H7 (cell line): ENCODE data around the gene C3orf33. TPM values are rescaled to one million over a fixed set of nuclear protein-coding genes. Genes with fewer than 3 reads are reported as not detected.
"Not testable (repeated sequence)": the region's sequence is repeated elsewhere in the genome, so short reads cannot be mapped to it uniquely, and the experiment has no call there.

Experiments
- DNase-seq: peaks from one replicate; pipeline ENCODE4 v3.0.0; 2012
- H3K27me3 ChIP-seq: 2 replicates; pipeline ENCODE4 v1.6.0; 2011; ENCODE audit warnings: mild to moderate bottlenecking, low read length; ENCODE audit not compliant: control insufficient read depth, insufficient read depth
- H3K36me3 ChIP-seq: replicated peaks from 2 replicates; pipeline ENCODE4 v1.5.1; 2011; ENCODE audit warnings: low read length; ENCODE audit not compliant: control insufficient read depth, insufficient read depth
- H3K4me3 ChIP-seq: 2 replicates; pipeline ENCODE4 v1.5.1; 2011; ENCODE audit warnings: low read depth, mild to moderate bottlenecking, control low read depth, low read length, moderate library complexity; ENCODE audit not compliant: insufficient read depth
- total RNA-seq: library from RNA; depleted of rRNA; stranded (reverse); fragments of >200 nt; shearing (Covaris generic); gene quantifications from 2 replicates; pipeline ENCODE4 v1.2.3, GENCODE V29; 2014; rRNA removed

Gene C3orf33, protein sequence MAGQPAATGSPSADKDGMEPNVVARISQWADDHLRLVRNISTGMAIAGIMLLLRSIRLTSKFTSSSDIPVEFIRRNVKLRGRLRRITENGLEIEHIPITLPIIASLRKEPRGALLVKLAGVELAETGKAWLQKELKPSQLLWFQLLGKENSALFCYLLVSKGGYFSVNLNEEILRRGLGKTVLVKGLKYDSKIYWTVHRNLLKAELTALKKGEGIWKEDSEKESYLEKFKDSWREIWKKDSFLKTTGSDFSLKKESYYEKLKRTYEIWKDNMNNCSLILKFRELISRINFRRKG
- 1.9 and 2.9 TPM in 2 replicates for total RNA-seq

DNA sequence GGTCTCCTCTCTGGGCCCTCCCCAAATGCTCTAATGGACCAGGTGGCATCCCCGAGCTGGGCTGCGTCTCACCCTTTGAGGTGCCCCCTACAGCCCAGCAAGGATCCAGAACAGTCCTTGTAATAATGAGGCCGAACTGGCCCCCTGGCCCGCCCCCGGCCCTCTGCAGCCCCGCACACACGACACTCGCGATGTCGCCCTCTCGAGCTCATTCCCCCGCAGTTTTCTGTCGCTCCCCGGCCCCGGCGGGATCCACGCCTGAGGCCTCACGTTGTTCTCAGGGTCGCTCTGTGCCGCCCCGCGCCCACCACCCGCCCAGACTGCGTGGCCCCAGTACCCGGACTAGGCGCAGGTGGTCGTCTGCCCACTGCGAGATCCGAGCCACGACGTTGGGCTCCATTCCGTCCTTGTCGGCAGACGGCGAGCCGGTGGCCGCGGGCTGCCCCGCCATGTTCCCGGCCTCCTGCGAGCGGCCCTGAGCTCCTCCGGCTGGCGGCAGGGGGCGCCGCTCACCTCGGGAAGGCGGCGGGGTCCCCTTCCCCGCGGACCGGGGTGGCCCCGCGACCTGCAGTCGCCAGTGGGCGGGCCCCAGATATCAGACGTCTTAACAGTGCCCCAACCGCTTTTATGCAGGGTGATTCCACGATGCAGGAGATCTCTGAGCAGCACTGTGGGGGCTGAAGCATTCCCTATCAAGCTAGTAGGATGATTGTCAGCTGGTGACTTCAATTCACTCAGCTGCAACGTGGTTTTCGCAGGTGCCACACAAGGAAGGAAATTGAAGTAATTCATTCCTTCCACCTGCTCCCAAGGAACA is at the start of gene C3orf33:
C3orf33 (minus strand) TSS at position 477 of the 817 bp plus-strand sequence; CDS start at position 451, 26 bp downstream.
- no peaks in the 10 kb centered on the region for H3K27me3 ChIP-seq
- H3K4me3 ChIP-seq = peak within 1 kb of the TSS; percentile 72
- peak; percentile 94 for DNase-seq
- no peaks in the 10 kb centered on the region for H3K36me3 ChIP-seq

DNA sequence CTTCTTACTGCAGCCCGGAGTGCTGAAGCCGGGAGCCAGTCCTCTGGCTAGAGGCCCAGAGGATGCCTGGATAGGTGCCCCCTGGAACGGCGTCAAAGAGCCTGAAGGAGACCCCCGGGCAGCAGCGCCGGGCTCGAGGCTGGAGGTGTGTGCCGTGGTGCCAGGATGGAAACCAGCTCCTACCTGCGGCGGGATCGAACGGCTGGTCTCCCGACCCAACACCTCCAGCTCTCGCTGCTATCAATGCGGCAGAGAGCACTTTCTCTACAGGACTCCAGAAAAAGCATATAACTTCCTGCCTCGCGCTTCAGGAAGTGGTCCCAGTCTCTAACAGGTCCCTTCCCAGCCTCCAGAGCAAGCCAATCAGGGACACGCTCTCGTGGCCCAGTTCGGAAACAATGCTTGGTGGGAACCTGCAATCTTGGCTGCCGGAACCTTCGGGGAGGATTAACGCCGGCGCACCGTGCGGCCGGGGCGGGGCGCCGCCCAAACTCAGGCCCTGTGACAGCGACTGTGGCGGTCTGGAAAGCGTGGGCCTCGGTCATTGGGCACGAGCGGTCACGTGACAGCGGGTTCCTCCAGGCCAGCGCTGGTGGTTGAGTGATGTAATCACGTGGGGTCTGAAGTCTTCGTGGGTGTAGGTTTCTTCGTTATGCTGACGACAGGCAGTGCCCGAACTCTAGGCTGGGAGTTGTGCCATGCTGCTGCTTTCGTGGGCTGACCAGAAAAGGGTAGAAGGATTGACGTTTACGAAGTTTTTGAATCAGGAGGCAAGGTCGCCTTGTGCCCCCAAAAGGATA is 48.3 kb upstream of the C3orf33 start, which contains the start of gene SLC33A1:
SLC33A1 (minus strand) TSS at position 287 of the 800 bp plus-strand sequence. CDS start 430 bp downstream, outside the sequence.
- peak; percentile 97 for DNase-seq
- no peaks in the 10 kb centered on the region for H3K27me3 ChIP-seq
- H3K36me3 ChIP-seq = no peaks in the 10 kb centered on the region
- H3K4me3 ChIP-seq = peak within 1 kb of the TSS; percentile 89

DNA sequence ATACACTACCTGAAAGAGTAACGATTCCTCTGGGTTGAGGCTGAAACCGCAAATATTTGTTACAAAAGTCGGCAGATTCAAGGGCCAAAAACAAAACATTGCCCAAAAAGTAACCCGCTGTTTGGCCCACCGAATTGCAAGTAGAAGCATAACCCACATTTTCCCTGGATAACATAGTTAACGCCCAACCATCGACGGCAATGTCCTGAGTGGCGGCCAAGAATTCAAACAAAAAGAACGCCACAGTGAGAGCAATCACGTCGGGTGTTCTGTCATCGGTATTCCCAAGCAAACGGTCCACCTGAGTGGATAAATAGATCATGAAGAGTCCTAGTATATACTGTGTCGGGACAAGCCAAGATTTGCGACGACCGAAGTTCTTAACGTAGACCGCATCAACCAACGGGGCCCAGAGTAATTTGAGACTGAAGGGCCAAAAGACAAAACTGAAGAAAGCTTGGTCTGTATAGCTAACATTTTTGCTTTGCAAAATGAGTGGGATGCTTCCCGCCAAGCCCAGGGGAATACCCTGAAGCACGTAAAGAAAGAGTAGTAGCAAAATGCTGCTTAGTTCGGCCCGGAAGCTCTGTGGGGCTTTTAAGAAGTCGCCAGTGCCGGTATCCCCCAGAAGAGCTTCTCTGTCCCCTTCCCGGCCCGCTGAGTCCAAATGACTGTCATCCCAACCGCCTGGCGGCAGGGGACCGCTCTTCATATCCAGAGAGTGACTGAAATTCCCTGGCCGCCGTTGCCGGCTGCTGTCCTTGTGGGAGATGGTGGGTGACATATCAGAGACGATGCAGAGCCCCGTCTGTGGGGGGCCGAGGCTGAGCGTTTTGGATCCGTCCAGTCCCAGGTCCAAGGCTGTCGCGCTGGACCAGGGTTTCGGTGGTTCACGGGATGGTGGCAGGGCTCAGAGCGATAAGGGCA is 47.4 kb upstream of the C3orf33 start:
- H3K36me3 ChIP-seq = no peaks in the 10 kb centered on the region
- DNase-seq = no peak
- peak overlapping the region; percentile 89 for H3K4me3 ChIP-seq
- no peaks in the 10 kb centered on the region for H3K27me3 ChIP-seq

DNA sequence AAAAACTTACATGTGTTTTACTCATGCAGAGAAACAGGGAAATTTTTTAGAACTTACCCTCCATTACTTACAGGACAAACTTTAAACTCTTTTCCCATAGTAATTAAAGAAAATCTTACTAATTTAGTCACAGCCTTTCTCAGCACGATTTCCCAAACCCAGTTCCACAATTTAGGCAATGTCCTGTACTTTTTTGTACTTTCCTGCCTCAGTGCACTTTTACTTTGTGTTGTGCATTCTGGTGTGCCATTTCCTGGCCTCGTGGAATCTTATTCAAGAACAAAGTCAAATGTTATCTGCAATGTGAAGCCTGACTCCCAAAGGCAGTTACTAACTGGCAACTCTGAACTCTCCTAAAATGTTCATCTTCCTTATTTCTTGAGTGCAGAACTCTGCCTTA is 46.3 kb upstream of the C3orf33 start:
- DNase-seq = no peak
- H3K36me3 ChIP-seq = no peaks in the 10 kb centered on the region
- peak overlapping the region; percentile 89 for H3K4me3 ChIP-seq
- no peaks in the 10 kb centered on the region for H3K27me3 ChIP-seq

DNA sequence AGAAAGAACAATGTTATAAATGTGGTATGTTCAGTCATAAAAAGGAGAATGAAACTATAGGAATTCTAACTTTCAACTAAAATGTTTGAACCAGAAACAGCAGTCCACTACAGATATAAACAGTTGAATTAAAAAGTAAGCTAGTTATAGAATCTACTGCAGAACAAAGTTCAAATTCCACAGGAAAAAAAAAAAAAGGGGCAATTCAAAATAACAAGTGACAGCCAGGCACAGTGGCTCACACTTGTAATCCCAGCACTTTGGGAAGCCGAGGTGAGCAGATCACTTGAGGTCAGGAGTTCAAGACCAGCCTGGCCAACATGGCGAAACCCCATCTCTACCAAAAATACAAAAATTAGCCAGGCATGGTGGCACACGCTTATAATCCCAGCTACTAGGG is 43.3 kb upstream of the C3orf33 start:
- not testable (repeated sequence) for DNase-seq, H3K27me3 ChIP-seq, H3K36me3 ChIP-seq, H3K4me3 ChIP-seq

DNA sequence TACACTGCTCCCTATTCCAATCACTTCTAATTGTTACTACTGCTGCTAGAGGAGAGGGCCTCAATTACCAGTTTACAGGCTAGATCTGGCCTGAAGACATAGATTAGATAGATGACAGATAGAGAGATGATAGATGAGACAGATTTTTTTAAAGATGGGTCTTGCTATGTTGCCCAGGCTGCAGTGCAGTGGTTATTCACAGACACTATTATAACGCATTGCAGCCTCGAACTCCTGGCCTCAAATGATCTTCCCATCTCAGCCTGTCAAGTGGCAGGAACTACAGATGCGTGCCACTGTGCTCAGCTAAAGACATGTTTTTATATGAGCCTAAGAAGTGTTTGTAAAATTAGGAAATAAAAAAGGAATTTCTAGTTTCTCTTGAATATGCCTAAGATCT is 41.9 kb upstream of the C3orf33 start:
- Histone ChIP-seq H3K27me3 (no peaks in the 10 kb centered on the region), H3K36me3 (no peaks in the 10 kb centered on the region), H3K4me3 (no peak overlapping the region)
- DNase-seq = no peak

DNA sequence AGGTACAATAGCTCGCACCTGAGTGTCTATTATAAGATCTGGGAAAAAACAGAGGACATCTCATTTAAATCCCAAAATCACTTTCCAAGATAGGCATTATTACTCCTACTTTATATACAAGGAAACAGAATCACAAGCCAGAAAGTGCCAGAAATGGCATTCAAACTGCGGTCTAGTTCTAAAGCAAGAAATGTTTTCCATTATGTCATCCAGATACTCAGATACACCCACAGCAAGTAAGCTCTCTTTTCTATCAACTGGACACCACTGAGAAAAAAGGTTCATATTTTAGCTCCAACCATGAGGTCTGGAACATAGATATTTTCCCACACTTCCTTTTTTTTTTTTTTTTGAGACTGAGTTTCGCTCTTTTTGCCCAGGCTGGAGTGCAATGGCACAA is 40.0 kb upstream of the C3orf33 start:
- no peaks in the 10 kb centered on the region for H3K36me3 ChIP-seq
- H3K27me3 ChIP-seq = no peaks in the 10 kb centered on the region
- no peak overlapping the region for H3K4me3 ChIP-seq
- DNase-seq = no peak

DNA sequence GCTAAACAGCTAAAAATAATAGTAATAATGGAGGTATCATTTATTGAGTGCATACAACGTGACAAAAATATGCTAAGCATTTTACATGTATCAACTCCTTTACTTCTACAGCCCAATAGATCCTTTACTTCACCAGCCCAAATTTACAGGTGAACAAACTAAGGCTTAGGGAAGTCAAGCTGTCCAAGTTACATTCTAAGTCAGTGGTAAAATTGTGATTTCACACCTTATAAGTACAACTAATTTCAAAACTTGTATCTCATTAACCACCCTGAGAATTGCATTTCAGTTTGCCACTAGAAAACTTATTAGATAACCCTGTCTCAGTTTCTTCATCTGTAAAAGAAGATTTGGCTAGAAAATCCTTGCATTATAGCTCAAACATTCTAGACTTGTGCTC is 37.5 kb upstream of the C3orf33 start:
- Histone ChIP-seq H3K36me3 (no peaks in the 10 kb centered on the region), H3K4me3 (no peak overlapping the region), H3K27me3 (no peaks in the 10 kb centered on the region)
- no peak for DNase-seq

DNA sequence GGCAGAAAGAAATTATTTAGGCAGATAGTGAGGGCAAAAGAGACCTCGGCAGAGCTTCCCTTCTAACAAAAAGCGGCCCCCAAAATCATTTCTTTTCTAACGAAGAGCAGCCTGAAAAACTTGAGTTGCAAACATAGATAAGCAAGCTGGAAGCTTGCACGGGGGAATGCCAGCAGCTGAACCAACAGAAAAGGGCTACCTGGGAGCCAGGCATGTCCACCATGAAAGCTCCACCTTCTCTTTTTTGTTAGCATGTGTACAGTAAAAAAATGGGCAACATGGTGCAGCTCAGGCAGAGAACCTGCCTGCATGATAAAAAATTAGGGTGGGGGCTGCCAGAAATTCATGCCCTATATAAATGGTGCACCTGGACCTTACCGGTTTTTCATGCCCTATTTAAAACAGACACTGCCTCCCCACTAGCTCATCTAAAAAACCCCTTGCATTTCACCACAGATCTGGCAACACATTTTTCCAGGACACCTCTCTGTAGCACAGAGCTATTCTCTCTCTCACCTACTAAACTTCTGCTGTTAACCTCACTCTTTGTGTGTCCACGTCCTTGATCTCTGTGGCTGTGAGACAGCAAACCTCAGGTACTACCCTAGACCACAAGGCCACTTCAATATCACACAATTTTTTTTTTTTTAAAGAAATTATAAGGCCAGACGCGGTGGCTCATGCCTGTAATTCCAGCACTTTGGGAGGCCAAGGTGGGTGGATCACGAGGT is 29.4 kb upstream of the C3orf33 start:
- Histone ChIP-seq H3K4me3 (no peak overlapping the region), H3K27me3 (no peaks in the 10 kb centered on the region), H3K36me3 (no peaks in the 10 kb centered on the region; the same call in none of the 2 replicates)
- DNase-seq = no peak

DNA sequence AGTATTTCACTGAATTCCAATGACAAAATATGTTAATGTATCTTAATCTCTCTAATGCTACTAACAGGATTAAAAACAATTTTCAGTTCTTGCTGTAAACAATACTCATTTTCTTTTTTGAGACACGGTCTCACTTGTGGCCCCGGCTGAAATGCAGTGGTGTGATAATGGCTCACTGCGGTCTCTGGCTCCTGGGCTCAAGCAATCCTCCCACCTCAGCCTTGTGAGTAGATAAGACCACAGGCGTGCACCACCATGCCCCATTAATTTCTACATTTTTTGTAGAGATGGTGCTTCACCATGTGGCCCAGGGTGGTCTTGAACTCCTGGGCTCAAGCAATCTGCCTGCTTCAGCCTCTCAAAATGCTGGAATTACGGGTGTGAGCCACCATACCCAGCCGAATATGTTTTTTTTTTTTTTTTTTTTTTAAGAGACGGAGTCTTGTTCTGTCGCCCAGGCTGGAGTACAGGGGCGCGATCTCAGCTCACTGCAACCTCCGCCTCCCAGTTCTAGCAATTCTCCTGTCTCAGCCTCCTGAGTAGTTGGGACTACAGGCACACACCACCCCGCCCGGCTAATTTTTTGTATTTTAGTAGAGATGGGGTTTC is 22.5 kb upstream of the C3orf33 start:
- DNase-seq, H3K4me3 ChIP-seq, H3K27me3 ChIP-seq, H3K36me3 ChIP-seq: not testable (repeated sequence)

DNA sequence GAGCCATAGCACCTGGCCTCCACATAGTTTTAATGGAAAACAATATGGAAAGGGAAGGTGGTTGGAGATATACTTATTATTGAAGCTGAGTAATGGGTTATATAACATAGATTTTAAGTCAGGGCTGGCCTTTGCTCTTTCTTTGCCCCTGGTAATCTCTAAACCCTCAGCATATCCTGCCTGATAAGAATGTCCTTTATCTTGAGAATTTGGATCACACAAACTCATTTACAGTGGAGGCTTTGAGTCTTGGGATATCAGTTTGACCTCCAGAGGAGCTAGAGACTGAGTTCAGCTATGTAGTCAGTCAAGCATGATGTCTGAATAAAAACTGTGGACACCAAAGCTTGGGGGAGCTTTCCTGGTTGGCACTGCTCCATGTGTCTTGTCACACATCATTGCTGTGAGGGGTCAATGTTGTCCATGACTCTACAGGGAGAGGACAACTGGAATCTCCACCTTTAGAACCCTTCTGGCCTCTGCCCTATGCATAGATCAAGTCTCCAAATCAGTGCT is 9.0 kb upstream of the C3orf33 start:
- DNase-seq = no peak
- Histone ChIP-seq H3K36me3 (no peaks in the 10 kb centered on the region), H3K4me3 (no peak overlapping the region), H3K27me3 (no peaks in the 10 kb centered on the region)

DNA sequence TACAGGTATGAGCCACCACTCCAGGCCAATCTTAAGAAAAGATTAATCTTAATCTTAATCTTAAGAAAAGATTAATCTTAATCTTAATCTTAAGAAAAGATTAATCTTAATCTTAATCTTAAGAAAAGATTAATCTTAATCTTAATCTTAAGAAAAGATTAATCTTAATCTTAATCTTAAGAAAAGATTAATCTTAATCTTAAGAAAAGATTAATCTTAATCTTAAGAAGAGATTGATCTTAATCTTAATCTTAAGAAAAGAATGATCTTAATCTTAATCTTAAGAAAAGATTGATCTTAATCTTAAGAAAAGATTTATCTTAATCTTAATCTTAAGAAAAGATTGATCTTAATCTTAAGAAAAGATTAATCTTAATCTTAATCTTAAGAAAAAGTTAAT is 7.1 kb upstream of the C3orf33 start:
- H3K36me3 ChIP-seq, DNase-seq, H3K27me3 ChIP-seq, H3K4me3 ChIP-seq: not testable (repeated sequence)

DNA sequence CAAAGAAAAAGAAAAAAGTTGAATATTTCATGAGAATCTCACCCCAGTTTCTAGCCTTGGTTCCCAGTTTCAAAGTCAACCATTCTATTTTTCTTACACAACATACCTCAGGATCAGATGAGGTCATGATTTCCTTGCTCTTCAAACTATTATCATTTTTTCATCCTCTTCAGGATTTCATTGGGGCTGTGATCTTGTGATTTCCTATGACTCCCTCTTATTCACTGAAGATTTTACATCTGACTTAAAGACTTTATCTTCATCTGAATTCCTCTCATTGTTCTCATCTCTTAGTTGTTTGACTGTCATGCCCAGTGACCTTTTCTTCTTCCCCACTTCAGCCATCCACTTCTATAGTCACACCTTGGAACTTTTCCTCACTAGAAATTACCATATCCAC is 3.1 kb upstream of the C3orf33 start:
- Histone ChIP-seq H3K4me3 (no peak overlapping the region), H3K36me3 (no peaks in the 10 kb centered on the region), H3K27me3 (no peaks in the 10 kb centered on the region)
- DNase-seq = no peak
